HG03064 (cell line): ENCODE measurements around the gene HDGFL3.
"Not testable (repeated sequence)": the region's sequence is repeated elsewhere in the genome, so short reads cannot be mapped to it uniquely, and the experiment has no call there.

Experiments
- ATAC-seq: cut with Tn5 transposase; IDR thresholded peaks from one replicate; pipeline ENCODE4 v1.9.1; 2021; ENCODE audit warnings: low read depth; ENCODE audit not compliant: unreplicated experiment

HDGFL3 gene

GRCh38 chr15:83207660-83208366 lies at the start of gene HDGFL3:
Gene HDGFL3 (minus strand): TSS chr15:83207823. CDS start chr15:83207414, 409 bp downstream.
- no peak for ATAC-seq

GRCh38 chr15:83250781-83251180 lies 43.2 kb upstream of the HDGFL3 start:
- no peak for ATAC-seq

DNA sequence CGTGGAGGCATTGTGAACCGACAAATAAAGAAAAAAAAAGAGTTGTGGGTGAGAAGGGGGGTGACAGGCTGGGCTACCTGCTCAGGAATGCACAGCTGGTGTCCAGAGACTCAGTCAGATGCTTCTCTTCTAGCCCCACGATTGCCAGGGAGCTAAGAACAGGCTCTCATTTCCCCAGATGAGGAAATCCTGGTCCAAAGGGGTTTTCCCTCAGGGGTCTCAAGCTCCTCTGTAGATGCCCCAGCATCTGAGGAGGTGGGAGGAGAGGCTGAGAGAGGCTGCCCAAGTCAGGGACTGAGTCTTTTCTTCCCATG lies 41.4 kb upstream of the HDGFL3 start:
- no peak for ATAC-seq

DNA sequence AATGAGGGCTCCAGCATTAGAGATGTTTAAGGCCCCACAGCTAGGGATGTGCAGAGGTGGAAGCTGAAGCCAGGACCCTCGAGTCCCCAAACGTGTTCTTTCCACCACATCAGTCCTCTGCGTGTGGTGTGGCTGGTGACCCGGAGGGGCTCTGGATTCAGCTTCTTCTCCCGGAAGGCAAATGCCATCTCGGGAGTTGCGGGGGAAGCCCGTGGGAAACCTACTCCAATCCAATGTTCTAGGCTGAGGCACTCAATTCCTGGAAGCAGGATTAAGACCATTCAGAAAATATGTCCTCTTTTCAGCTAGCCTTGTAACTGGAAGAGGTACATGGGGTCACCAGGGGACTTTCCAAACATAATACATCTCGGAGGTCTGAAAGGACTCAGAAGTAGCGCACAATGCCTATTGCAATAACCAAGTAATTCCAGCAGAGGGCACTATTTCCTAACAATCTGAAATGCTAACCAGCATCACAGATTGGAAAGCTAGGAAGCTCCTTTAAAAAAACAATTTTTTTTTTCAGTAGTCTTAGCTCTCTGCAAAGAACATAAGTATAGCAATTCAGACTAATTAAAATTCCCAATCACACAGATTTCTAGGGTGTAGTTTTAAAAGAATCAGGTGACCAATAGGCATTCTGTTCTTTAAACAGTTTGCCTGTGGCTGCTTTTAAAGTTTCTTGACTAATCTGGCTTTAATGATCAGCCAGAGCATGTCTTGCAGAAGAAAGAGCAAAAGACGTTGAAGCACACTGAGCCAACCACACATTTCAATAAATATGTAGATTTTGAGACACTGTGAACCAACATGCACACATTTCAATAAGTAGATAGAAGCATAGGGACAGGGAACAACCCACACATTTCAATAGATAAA lies 40.8 kb upstream of the HDGFL3 start:
- ATAC-seq, result no peak

- no peak for ATAC-seq
These were observed 36.0 kb upstream of the HDGFL3 start for GRCh38 chr15:83243634-83244033.

DNA sequence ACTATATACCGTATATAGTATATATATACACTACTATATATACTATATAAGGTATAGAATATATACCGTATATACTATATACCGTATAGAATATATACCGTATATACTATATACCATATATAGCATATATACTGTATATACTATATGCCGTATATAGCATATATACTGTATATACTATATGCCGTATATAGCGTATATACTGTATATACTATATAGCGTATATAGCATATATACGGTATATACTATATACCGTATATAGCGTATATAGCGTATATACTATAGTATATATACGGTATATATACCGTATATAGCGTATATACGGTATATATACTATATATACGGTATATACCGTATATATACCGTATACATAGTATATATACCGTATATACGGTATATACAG lies 22.6 kb upstream of the HDGFL3 start:
- no peak for ATAC-seq

DNA sequence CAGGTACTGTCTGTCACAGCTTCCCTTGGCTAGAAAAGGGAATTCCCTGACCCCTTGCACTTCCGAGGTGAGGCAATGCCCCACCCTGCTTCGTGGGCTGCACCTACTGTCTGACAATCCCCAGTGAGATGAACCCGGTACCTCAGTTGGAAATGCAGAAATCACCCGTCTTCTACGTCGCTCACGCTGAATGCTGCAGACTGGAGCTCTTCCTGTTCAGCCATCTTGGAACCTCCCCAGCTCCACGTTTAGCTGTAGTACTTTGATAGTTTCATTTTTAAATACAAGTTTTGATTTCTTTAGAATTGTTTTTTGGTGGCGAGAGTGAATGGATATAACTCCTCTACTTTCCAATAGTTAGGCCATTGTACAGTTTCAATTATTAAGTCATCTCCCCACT lies 17.8 kb upstream of the HDGFL3 start:
- ATAC-seq, result no peak

GRCh38 chr15:83221781-83222180 lies 14.2 kb upstream of the HDGFL3 start:
- not testable (repeated sequence) for ATAC-seq

DNA sequence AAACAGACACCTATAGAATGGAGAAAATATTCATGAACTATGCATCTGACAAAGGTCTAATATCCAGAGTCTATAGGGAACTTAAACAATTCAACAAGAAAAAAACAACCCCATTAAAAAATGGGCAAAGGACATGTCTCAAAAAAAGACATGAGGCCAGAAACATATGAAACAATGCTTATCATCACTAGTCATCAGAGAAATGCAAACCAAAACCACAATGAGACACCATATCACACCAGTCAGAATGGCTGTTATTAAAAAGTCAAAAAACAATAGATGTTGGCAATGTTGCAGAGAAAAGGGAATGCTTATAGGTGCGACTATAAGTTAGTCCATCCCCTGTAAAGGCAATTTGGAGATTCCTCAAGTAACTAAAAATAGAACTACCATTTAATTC lies 11.4 kb upstream of the HDGFL3 start:
- no peak for ATAC-seq

DNA sequence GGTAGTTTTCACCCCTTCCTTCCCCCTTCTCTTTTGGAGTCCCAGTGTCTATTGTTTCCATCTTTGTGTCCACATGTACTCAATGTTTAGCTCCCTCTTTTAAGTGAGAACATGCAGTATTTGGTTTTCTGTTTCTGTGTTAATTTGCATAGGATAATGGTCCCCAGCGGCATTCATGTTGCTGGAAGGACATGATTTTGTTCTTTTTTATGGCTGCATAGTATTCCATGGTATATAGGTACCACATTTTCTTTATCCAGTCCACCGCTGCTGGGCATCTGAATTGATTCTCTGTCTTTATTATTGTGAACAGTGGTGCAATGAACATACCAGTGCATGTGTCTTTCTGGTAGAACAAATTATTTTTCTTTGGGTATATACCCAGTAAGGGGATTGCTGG lies 7.7 kb upstream of the HDGFL3 start:
- no peak for ATAC-seq

DNA sequence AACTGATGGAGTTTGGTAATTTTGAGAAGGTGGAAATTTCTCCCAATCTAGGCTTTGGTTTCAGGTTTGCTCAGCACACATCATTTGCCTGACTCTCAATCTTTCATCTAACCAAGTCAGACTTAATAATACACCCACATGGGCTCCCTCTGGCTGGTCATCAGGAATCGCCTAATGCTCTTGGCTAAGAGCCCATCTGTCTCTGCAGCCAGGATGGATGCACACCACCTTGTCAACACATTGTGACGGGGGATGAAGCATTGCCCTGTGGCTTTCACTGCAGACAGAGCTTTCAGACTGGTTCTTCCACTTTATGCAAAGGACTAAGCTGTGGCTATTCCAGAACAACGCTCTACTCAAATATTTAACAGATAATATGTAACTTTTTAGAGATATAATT lies 3.0 kb upstream of the HDGFL3 start:
- no peak for ATAC-seq

- no peak for ATAC-seq
These were observed 1.7 kb upstream of the HDGFL3 start for GRCh38 chr15:83209333-83209732.

- no peak for ATAC-seq
These were observed 691 bp upstream of the HDGFL3 start for GRCh38 chr15:83208367-83208661.

- no peak for ATAC-seq
These were observed 489 bp downstream of the HDGFL3 start for GRCh38 chr15:83207009-83207659.

GRCh38 chr15:83206526-83207008 lies 1.1 kb downstream of the HDGFL3 start:
- no peak for ATAC-seq

GRCh38 chr15:83205725-83206324 lies 1.8 kb downstream of the HDGFL3 start:
- no peak for ATAC-seq

DNA sequence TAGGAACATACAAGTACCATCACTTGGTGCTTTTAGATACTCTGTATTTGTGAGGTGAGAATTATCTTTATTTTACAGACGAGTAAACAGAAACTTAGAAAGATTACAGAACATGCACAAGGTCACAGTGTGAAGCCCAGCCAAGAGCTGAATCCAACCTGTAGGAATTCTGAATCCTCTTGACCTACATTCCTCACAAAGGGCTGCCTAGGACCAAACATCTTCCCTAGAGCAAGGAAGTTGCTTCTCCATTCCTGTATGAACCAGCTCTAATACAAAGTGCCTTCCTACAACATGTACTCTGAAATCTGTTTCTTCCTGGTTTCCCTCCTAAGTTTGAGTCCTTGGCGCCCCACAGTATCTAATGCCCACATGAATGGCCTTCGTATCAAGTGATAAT lies 2.9 kb downstream of the HDGFL3 start:
- ATAC-seq, result no peak

- ATAC-seq, result no peak
These were observed 4.1 kb downstream of the HDGFL3 start for GRCh38 chr15:83203543-83203942.

DNA sequence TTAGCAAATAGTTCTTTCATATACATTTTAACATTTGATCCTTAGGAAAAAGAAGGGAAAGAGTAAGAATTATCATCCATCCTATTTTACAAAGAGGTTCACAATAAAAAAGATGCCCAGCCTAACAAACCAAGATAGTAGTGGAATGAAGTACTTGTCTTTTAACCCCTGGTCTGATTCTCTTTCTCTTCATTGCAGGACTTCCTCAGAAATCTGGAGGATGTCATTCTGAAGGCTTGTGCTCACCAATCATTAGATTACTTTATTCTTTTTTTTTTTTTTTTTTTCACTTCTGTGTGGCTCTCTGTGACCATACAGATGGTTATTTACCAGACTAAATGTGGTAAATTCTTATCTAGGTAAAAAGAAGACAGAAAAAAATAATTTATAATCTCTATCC lies 7.0 kb downstream of the HDGFL3 start:
- no peak for ATAC-seq

DNA sequence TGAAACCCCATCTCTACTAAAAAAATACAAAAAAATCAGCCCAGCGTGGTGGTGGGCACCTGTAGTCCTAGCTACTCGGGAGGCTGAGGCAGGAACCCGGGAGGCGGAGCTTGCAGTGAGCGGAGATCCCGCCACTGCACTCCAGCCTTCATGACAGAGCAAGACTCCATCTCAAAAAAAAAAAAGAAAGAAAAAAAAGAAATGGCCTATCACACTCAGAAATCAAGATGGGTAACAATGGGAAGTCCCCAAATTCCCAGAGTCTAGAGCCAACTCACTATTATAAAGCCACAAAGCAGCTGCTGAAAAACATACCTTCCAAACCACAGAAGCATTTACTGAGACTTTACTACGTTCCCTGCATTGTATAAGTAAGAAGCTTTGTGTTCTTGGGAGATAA lies 7.5 kb downstream of the HDGFL3 start:
- ATAC-seq, result no peak

DNA sequence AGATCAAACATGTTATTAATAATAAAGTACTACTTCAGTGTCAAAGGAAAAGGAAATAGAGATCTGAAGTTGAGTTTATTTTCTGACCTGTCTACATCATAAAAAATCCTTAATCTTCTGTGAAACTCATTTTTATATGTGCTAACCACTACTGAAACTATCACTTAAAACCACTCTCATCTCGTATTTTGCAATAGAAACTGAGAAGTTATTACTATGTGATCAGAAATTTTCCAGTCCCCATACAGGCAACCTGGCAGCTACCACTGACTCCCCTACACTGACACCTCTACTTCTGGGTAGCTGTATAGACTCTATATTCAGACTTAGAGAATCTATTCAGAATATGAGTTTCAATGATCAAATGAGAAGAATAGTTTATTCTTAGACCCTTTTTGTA lies 8.3 kb downstream of the HDGFL3 start:
- ATAC-seq, result peak; percentile 81
